GM23338 (cell line): Measurements from ENCODE around the gene M1AP. TPM values are rescaled to one million over a fixed set of nuclear protein-coding genes. Genes with fewer than 3 reads are reported as not detected.

Source experiments
- ATAC-seq: fragments of 200-7000 bp; cut with Tn5 transposase; 3 replicates; pipeline ENCODE4 v1.9.1; 2020
- DNase-seq: peaks from one replicate; pipeline ENCODE4 v3.0.0-alpha.2; 2015; ENCODE audit warnings: low spot score
- H2AFZ ChIP-seq: fragments of 200-600 bp; sonication (generic); 2 replicates; pipeline ENCODE4 v1.8.0; 2016; ENCODE audit warnings: antibody characterized with exemption, mild to moderate bottlenecking, moderate library complexity
- H3F3A ChIP-seq: fragments of 200-600 bp; sonication (generic); replicated peaks from 2 replicates; pipeline ENCODE4 v1.8.0; 2017; ENCODE audit warnings: antibody characterized with exemption, mixed run types, low read depth
- H3K27ac ChIP-seq: fragments of 200-600 bp; sonication (generic); 2 replicates; pipeline ENCODE4 v1.6.1; 2016; ENCODE audit warnings: low read depth
- H3K27me3 ChIP-seq: fragments of 200-600 bp; sonication (generic); 2 replicates; pipeline ENCODE4 v1.8.0; 2016; ENCODE audit warnings: mild to moderate bottlenecking, mixed run types, moderate library complexity; ENCODE audit not compliant: insufficient read depth
- H3K36me3 ChIP-seq: fragments of 200-600 bp; sonication (generic); 2 replicates; pipeline ENCODE4 v1.8.0; 2016; ENCODE audit warnings: mild to moderate bottlenecking; ENCODE audit not compliant: insufficient read depth
- H3K4me1 ChIP-seq: fragments of 200-600 bp; sonication (generic); 2 replicates; pipeline ENCODE4 v1.8.0; 2016; ENCODE audit warnings: mild to moderate bottlenecking, moderate library complexity; ENCODE audit not compliant: insufficient read depth
- H3K4me2 ChIP-seq: fragments of 200-600 bp; sonication (generic); 2 replicates; pipeline ENCODE4 v1.7.1; 2017; ENCODE audit warnings: mixed run types
- H3K4me3 ChIP-seq: fragments of 200-600 bp; sonication (generic); 2 replicates; pipeline ENCODE4 v1.6.1; 2016; ENCODE audit warnings: mixed run types
- H3K79me2 ChIP-seq: fragments of 200-600 bp; sonication (generic); replicated peaks from 2 replicates; pipeline ENCODE4 v1.8.0; 2017; ENCODE audit warnings: mild to moderate bottlenecking; ENCODE audit not compliant: insufficient read depth
- H3K9me2 ChIP-seq: fragments of 200-600 bp; sonication (generic); 2 replicates; pipeline ENCODE4 v1.8.0; 2017; ENCODE audit not compliant: insufficient read depth
- H4K20me1 ChIP-seq: fragments of 200-600 bp; sonication (generic); replicated peaks from 2 replicates; pipeline ENCODE4 v1.8.0; 2017; ENCODE audit warnings: mild to moderate bottlenecking; ENCODE audit not compliant: insufficient read depth
- H3K27ac Mint-ChIP-seq: 2 replicates; pipeline ENCODE4 v1.8.0; 2020; ENCODE audit warnings: inconsistent platforms, mild to moderate bottlenecking, moderate library complexity, mixed read lengths
- H3K27me3 Mint-ChIP-seq: 3 replicates; pipeline ENCODE4 v1.8.0; 2022; ENCODE audit warnings: low read depth, mild to moderate bottlenecking, moderate library complexity, mixed read lengths, inconsistent platforms; ENCODE audit not compliant: insufficient read depth, poor library complexity
- H3K36me3 Mint-ChIP-seq: 3 replicates; pipeline ENCODE4 v1.8.0; 2021; ENCODE audit warnings: low read depth, mild to moderate bottlenecking, inconsistent platforms, moderate library complexity, mixed read lengths
- H3K4me1 Mint-ChIP-seq: 3 replicates; pipeline ENCODE4 v1.8.0; 2020; ENCODE audit warnings: mild to moderate bottlenecking, inconsistent platforms, mixed read lengths
- H3K4me3 Mint-ChIP-seq: 3 replicates; pipeline ENCODE4 v1.8.0; 2021; ENCODE audit warnings: moderate library complexity, mild to moderate bottlenecking, inconsistent platforms, mixed read lengths
- H3K9me3 Mint-ChIP-seq: 3 replicates; pipeline ENCODE4 v1.8.0; 2020; ENCODE audit warnings: moderate library complexity, mild to moderate bottlenecking, inconsistent platforms, mixed read lengths
- CREB1 ChIP-seq: fragments of 250-450 bp; sonication (Bioruptor Pico); IDR thresholded peaks from 2 replicates; pipeline ENCODE4 v1.5.0; 2020; ENCODE audit warnings: low read depth, mild to moderate bottlenecking, moderate library complexity
- CTCF ChIP-seq, 2 experiments: fragments of 200-600 bp in 1 of 2; sonication (generic) in 1 of 2; conservative IDR thresholded peaks; 2 replicates each; pipeline versions ENCODE4 v1.5.1 to v1.6.1; 2016 to 2017; ENCODE audit warnings: antibody characterized with exemption in 2 of 2, low read depth in 2 of 2, mild to moderate bottlenecking in 2 of 2, moderate library complexity in 1 of 2
- ETS1 ChIP-seq: IDR thresholded peaks from 2 replicates; pipeline ENCODE4 v1.6.1; 2016; ENCODE audit warnings: antibody characterized with exemption
- EZH2 ChIP-seq: fragments of 200-600 bp; sonication (generic); IDR thresholded peaks from one replicate; pipeline ENCODE4 v1.8.0; 2017; ENCODE audit warnings: antibody characterized with exemption, mild to moderate bottlenecking, low read depth; ENCODE audit not compliant: unreplicated experiment
- JUNB ChIP-seq: IDR thresholded peaks from one replicate; pipeline ENCODE4 v1.6.1; 2016; ENCODE audit warnings: antibody characterized with exemption; ENCODE audit not compliant: unreplicated experiment
- NANOG ChIP-seq: IDR thresholded peaks from 2 replicates; pipeline ENCODE4 v1.6.1; 2016; ENCODE audit warnings: antibody characterized with exemption, borderline replicate concordance
- POLR2AphosphoS5 ChIP-seq: IDR thresholded peaks from 2 replicates; pipeline ENCODE4 v1.6.1; 2016; ENCODE audit warnings: antibody characterized with exemption, low read depth
- REST ChIP-seq: IDR thresholded peaks from one replicate; pipeline ENCODE4 v1.6.1; 2018; ENCODE audit warnings: antibody characterized with exemption; ENCODE audit not compliant: unreplicated experiment
- STAT1 ChIP-seq: IDR thresholded peaks from one replicate; pipeline ENCODE4 v1.6.1; 2016; ENCODE audit warnings: antibody characterized with exemption; ENCODE audit not compliant: unreplicated experiment
- ZNF114 ChIP-seq: fragments of 250-450 bp; sonication (Bioruptor Pico); IDR thresholded peaks from 2 replicates; pipeline ENCODE4 v1.5.0; 2020; ENCODE audit warnings: mild to moderate bottlenecking, moderate library complexity
- ZNF331 ChIP-seq: fragments of 250-450 bp; sonication (Bioruptor Pico); IDR thresholded peaks from 2 replicates; pipeline ENCODE4 v1.5.0; 2020; ENCODE audit warnings: low read depth, mild to moderate bottlenecking, moderate library complexity
- long read RNA-seq: library from polyadenylated mRNA; unstranded; transcript quantifications from one replicate; pipeline ENCODE4 v2.0.0, GENCODE V29; 2020; ENCODE audit not compliant: unreplicated experiment
- polyA plus RNA-seq: library from polyadenylated mRNA; unstranded; fragments of >200 nt; fragmentation: Nextera tagmentation; extraction: Ambion mirVana; gene quantifications from 2 replicates; pipeline ENCODE4 v1.2.1, GENCODE V29; 2016
- total RNA-seq: library from RNA; depleted of rRNA; stranded (reverse); fragments of >200 nt; shearing (Covaris generic); gene quantifications from 2 replicates; pipeline ENCODE4 v1.2.3, GENCODE V29; 2014; rRNA removed

Gene M1AP
- total RNA-seq (5.2 and 12.1 TPM in 2 replicates), polyA plus RNA-seq (2.8 and 5.1 TPM in 2 replicates)
- long read RNA-seq, partial matches to known transcripts: 1 of 3 reads
- long read RNA-seq, other reads (novel, unspliced or antisense): 2 of 3 reads

GRCh38 chr2:74648009-74648443 lies at the start of gene M1AP:
Gene M1AP (minus strand): TSS chr2:74648330. CDS start chr2:74640275, 8,055 bp downstream.
- peak; percentile 93 for ATAC-seq

GRCh38 chr2:74696829-74697228 lies 48.7 kb upstream of the M1AP start:
- no peaks in the 10 kb centered on the region for H3F3A ChIP-seq
- no peak overlapping the region for H3K4me3 ChIP-seq
- no peaks in the 10 kb centered on the region for H3K36me3 ChIP-seq
- no peaks in the 10 kb centered on the region for H3K79me2 ChIP-seq
- no peak overlapping the region for H3K4me2 ChIP-seq
- H4K20me1 ChIP-seq: no peaks in the 10 kb centered on the region
- H3K4me1 ChIP-seq: no peaks in the 10 kb centered on the region
- no peak overlapping the region for H2AFZ ChIP-seq
- Mint-ChIP-seq H3K27me3 (peaks cover 6% of the 10 kb centered on the region), H3K4me3 (no peak overlapping the region), H3K4me1 (peaks cover 7% of the 10 kb centered on the region), H3K36me3 (no peaks in the 10 kb centered on the region), H3K27ac (no peak overlapping the region), H3K9me3 (no peaks in the 10 kb centered on the region)
- ATAC-seq (no peak), DNase-seq (no peak)
- no peak overlapping the region for H3K27ac ChIP-seq
- H3K9me2 ChIP-seq: peaks cover 35% of the 10 kb centered on the region
- H3K27me3 ChIP-seq: no peaks in the 10 kb centered on the region
- TF ChIP-seq JUNB: no peak
- TF ChIP-seq NANOG: no peak
- no peak for TF ChIP-seq ZNF114 (CRISPR knock-in tag)
- no peak for TF ChIP-seq ZNF331 (CRISPR knock-in tag)
- no peak for TF ChIP-seq POLR2AphosphoS5
- TF ChIP-seq CTCF (conservative IDR thresholded peaks at IDR 0.05; ENCODE audit: low read depth in 2 of 2): no peak
- no peak for TF ChIP-seq CREB1 (CRISPR knock-in tag)
- TF ChIP-seq STAT1: no peak
- no peak for TF ChIP-seq EZH2
- no peak for TF ChIP-seq REST
- no peak for TF ChIP-seq ETS1

More at GRCh38 chr2:74648009-74648443, at the start of gene M1AP:
- DNase-seq: peak; percentile 82
- Histone ChIP-seq H3K36me3 (no peaks in the 10 kb centered on the region), H3K27me3 (peaks cover 18% of the 10 kb centered on the region), H4K20me1 (no peaks in the 10 kb centered on the region), H3K4me1 (peaks cover 24% of the 10 kb centered on the region), H3K4me2 (peak within 1 kb of the TSS; percentile 80), H3K4me3 (peak within 1 kb of the TSS; percentile 65), H3K9me2 (peaks cover 7% of the 10 kb centered on the region; the same call in 1 of the 2 replicates), H3K79me2 (no peaks in the 10 kb centered on the region), H3K27ac (no peak within 1 kb of the TSS), H2AFZ (peak within 1 kb of the TSS; percentile 19), H3F3A (peaks cover 5% of the 10 kb centered on the region; the same call in 1 of the 2 replicates)
- Mint-ChIP-seq H3K27me3 (peaks cover 12% of the 10 kb centered on the region), H3K27ac (no peak within 1 kb of the TSS), H3K4me1 (peaks cover 17% of the 10 kb centered on the region), H3K36me3 (no peaks in the 10 kb centered on the region), H3K4me3 (peak within 1 kb of the TSS; percentile 63), H3K9me3 (0 out of 3 replicates have a peak, but pooled peaks cover 5% of the 10 kb centered on the region)
- TF ChIP-seq ZNF331 (CRISPR knock-in tag) (no peak), JUNB (no peak), POLR2AphosphoS5 (peak; percentile 72), NANOG (no peak), CTCF (conservative IDR thresholded peaks at IDR 0.05; ENCODE audit: low read depth in 2 of 2) (peak; percentile 59 to 80)
